Ovary (tissue), 3 donors: ENCODE measurements around the gene DNASE1L2.

Experiments
- CTCF ChIP-seq, 3 donors: fragments of 450-650 bp in 2 of 3; fragments of 200-600 bp in 1 of 3; IDR thresholded peaks; one replicate each; pipeline versions ENCODE4 v1.5.1 to v1.8.0; 2016 to 2022; ENCODE audit warnings: antibody characterized with exemption in 3 of 3, mild to moderate bottlenecking in 1 of 3
- EP300 ChIP-seq: sonication (generic); formaldehyde crosslinking; IDR thresholded peaks from one replicate; pipeline ENCODE4 v1.6.1; 2017; ENCODE audit warnings: antibody characterized with exemption
- POLR2A ChIP-seq: fragments of 450-650 bp; IDR thresholded peaks from one replicate; pipeline ENCODE4 v1.6.1; 2017; ENCODE audit warnings: antibody characterized with exemption, mild to moderate bottlenecking, moderate library complexity
- donor health status: DM: no; HTN: no; CAD: no.

DNA sequence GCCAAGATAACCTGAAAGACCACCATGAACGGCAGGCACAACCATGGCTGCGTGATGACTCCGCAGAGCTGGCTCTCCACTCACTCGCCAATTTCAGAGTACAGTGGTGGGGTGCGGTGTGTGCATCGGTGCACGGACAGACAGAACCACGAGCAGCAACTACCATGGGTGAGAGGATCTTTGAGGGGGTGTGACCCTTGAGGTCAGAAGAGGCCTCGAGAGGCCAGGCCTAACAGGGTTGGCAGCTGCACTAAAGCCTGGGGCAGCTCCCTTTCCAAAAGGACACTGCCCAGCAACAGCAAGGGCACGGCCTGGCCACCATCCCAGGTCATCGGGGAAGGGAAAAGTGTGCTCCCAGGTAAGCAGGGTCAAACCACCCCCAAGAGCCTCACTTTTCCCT is 17.0 kb downstream of the DNASE1L2 start:
- TF ChIP-seq CTCF (IDR thresholded peaks at IDR 0.05) (no peak), POLR2A (no peak), EP300 (no peak)
